HG02970 (cell line): ENCODE measurements around the gene WFDC6.
"Not testable (repeated sequence)": the region's sequence is repeated elsewhere in the genome, so short reads cannot be mapped to it uniquely, and the experiment has no call there.

Source experiments
- ATAC-seq: cut with Tn5 transposase; IDR thresholded peaks from one replicate; pipeline ENCODE4 v1.9.1; 2021; ENCODE audit warnings: mild to moderate bottlenecking, moderate library complexity, moderate number of reproducible peaks; ENCODE audit not compliant: unreplicated experiment, low FRiP score

Gene WFDC6

GRCh38 chr20:45539382-45539781 lies at the start of gene WFDC6:
Gene WFDC6, minus strand, starts transcription at chr20:45539482. Its CDS starts 75 bp downstream, at chr20:45539407.
- ATAC-seq: no peak

GRCh38 chr20:45588800-45589199 lies 49.5 kb upstream of the WFDC6 start:
- no peak for ATAC-seq

GRCh38 chr20:45585986-45586385 lies 46.7 kb upstream of the WFDC6 start:
- ATAC-seq: not testable (repeated sequence)

GRCh38 chr20:45584294-45584693 lies 45.0 kb upstream of the WFDC6 start:
- ATAC-seq: not testable (repeated sequence)

- ATAC-seq: no peak
Measured at GRCh38 chr20:45583502-45583901, 44.2 kb upstream of the WFDC6 start.

GRCh38 chr20:45581702-45582101 lies 42.4 kb upstream of the WFDC6 start:
- ATAC-seq: no peak

GRCh38 chr20:45579184-45579583 lies 39.9 kb upstream of the WFDC6 start, which contains the start of gene WFDC8:
Gene WFDC8, minus strand, starts transcription at chr20:45579284. Its CDS starts 37 bp downstream, at chr20:45579247.
- no peak for ATAC-seq

- no peak for ATAC-seq
Measured at GRCh38 chr20:45578231-45578630, 38.9 kb upstream of the WFDC6 start.

- no peak for ATAC-seq
Measured at GRCh38 chr20:45576995-45577394, 37.7 kb upstream of the WFDC6 start.

GRCh38 chr20:45575931-45576330 lies 36.6 kb upstream of the WFDC6 start:
- ATAC-seq: no peak

GRCh38 chr20:45569650-45570049 lies 30.4 kb upstream of the WFDC6 start:
- ATAC-seq: not testable (repeated sequence)

- ATAC-seq: no peak
Measured at GRCh38 chr20:45564760-45565276, 25.5 kb upstream of the WFDC6 start.

GRCh38 chr20:45555198-45555597 lies 15.9 kb upstream of the WFDC6 start:
- ATAC-seq: no peak

- no peak for ATAC-seq
Measured at GRCh38 chr20:45552456-45552855, 13.2 kb upstream of the WFDC6 start.

- ATAC-seq: no peak
Measured at GRCh38 chr20:45550765-45551164, 11.5 kb upstream of the WFDC6 start.

GRCh38 chr20:45548410-45548809 lies 9.1 kb upstream of the WFDC6 start:
- ATAC-seq: no peak

- ATAC-seq: no peak
Measured at GRCh38 chr20:45547206-45547770, 8.0 kb upstream of the WFDC6 start, which contains the start of gene EPPIN. Gene EPPIN, minus strand, starts transcription at chr20:45547401. Its CDS starts 44 bp downstream, at chr20:45547357.

GRCh38 chr20:45545754-45546453 lies 6.6 kb upstream of the WFDC6 start:
- no peak for ATAC-seq

- ATAC-seq: no peak
Measured at GRCh38 chr20:45545351-45545750, 6.1 kb upstream of the WFDC6 start.

- no peak for ATAC-seq
Measured at GRCh38 chr20:45538209-45538799, 978 bp downstream of the WFDC6 start.

- no peak for ATAC-seq
Measured at GRCh38 chr20:45527294-45527693, 12.0 kb downstream of the WFDC6 start.
